ENCODE data around the gene CFAP100.

CFAP100 gene

GRCh38 chr3:126377211-126377610, 17.5 kb upstream of the CFAP100 start:
- DNase-seq: no peak

GRCh38 chr3:126378341-126378751, 16.4 kb upstream of the CFAP100 start:
- DNase-seq: no peak

- no peak for DNase-seq
Observed at GRCh38 chr3:126380011-126380768, 14.5 kb upstream of the CFAP100 start.

GRCh38 chr3:126381966-126382365, 12.7 kb upstream of the CFAP100 start:
- DNase-seq: no peak

GRCh38 chr3:126389112-126389793, 5.5 kb upstream of the CFAP100 start:
- DNase-seq: peak; percentile 40

DNA sequence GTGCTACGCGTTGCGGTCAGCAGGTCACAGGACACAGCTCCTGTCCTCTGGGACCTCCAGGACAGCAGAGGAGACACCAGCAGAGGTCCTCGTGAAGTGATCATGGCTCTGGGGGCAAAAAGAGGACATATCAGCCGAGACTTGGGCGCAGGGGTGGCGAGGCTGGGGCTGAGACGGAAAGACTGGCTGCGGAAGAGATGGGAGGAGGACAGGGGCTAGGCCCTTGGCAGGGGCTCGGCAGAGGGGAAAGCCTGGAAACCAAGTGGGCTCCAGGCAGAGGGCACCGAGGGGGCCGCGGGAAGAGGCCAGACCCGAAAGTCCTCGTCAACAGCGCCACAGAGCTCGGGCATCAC, 4.9 kb upstream of the CFAP100 start:
- DNase-seq: no peak

GRCh38 chr3:126390201-126390600, 4.5 kb upstream of the CFAP100 start:
- DNase-seq: no peak

- DNase-seq: no peak
Observed at GRCh38 chr3:126390751-126391150, 4.0 kb upstream of the CFAP100 start.

DNA sequence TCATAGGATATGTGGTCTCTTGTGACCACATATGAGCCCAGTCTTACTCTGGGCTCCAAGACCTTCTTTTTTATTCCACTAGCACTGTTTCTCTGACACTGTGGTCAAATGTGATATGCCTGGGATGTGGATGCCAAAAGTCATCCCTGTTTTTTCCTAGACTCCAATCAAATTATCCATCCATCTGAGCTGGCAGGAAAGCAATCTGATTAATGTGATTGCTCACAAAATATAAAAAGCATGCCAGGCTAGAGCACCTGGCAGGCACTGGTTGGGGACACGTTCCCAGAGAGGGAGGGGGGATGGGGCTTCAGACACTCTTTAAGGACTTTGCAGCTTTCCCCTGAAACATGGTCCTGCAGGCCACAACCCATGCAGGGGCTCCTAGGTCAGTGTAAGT, 3.1 kb upstream of the CFAP100 start:
- no peak for DNase-seq

DNA sequence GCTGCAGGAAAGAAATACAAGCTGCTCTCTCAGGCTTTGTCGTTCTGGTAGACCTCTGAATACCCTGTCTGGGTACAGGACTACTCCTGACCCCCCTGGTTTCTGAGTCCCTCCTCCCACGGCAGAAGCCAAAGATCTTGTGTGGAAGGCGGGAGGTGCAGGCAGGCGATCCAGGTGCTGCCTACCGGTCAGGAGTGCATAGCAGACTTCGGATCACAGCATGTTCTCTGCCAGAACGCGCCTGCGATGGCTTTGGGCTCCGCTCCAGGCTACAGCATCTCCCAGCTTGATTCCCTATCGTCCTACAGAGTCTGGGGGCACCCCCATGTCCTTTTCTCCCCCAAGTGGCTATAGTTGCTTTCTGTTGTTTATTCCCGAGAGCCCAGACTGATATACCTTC, 2.5 kb upstream of the CFAP100 start:
- no peak for DNase-seq

DNA sequence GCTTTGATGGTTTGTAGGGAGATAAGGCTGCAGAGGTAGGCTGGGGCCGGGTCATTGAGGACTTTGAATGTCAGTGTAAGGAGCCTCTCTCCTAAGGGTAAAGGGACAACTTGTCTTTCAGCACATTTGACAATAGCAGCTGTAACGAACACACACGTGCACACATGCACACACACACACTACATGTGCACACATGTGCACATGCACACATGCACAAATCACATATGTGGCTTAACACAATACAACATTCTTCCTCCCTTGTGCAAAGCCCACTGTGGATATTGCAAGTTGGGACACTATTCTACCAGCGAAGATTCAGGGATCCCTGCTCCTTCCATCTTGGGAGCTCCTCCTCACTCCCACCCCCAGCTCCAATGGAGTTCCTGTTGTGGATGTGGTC, 1.1 kb upstream of the CFAP100 start:
- no peak for DNase-seq

GRCh38 chr3:126394977-126395321, 240 bp downstream of the CFAP100 start:
- no peak for DNase-seq

- no peak for DNase-seq
Observed at GRCh38 chr3:126395846-126396513, 1.3 kb downstream of the CFAP100 start.

GRCh38 chr3:126396536-126396935, 1.8 kb downstream of the CFAP100 start:
- no peak for DNase-seq

- DNase-seq: no peak
Observed at GRCh38 chr3:126397610-126398422, 3.1 kb downstream of the CFAP100 start.

DNA sequence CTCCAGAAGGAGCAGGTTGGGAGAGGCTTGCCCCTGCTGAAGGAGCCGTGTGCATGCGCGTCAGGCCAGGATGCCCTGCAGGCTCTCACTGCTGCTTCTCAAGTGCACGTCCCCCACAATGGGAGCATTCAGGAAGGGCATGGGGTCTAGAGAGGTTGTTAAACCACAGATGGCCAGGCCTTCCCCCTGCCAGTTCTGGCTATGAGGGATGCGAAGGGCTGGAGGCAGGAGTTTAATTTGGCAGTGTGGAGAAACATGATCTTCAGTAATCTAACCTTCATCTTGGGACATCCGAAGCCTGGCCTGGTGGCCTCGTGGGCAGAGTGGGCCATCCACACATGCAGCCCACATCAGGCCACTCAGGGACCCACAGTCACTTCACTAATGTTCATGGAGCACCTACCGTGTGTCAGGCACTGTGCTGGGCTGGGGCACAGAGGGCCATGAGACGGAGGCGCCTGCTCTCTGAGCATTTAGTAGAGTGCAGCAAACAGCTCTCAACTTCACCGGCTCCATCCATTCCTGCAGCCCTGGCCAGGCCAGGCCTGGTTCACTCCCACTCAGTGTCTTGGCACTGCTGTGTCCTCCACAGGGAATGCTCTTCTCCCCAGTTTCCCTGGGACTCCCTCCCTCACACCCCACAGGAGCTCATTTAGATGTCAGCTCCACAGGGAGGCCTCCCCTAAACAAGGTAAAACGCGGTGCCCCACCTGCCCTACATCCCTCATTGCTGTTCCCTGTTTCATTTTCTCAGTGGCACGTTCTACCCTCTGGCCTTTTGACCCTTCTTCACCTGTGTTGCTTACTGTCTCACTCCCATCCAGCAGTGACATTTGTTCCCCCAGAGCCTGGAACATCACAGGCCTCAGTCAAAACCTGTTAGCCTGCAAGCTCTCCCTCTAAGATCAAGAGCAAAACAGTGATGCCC, 4.0 kb downstream of the CFAP100 start:
- DNase-seq: no peak

DNA sequence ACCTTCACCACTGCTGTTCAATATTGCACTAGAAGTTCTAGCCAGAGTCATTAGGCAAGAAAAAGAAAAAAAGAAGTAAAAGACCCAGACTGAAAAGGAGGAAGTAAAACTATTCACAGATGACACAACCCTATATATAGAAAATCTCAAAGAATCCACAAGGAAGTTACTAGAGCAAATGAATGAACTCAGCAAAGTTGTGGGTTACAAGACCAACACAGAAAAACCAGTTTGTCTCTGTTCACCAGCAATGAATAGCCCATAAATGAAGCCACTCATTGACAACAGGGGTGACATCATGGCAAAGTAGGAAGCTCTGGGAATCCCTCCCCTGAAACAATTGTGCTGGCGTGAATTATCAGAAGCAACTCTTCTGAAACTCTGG, 4.6 kb downstream of the CFAP100 start:
- DNase-seq: no peak

- DNase-seq: no peak
Observed at GRCh38 chr3:126399756-126400155, 5.0 kb downstream of the CFAP100 start.

- no peak for DNase-seq
Observed at GRCh38 chr3:126401611-126402160, 7.0 kb downstream of the CFAP100 start.

GRCh38 chr3:126402178-126402577, 7.5 kb downstream of the CFAP100 start:
- DNase-seq: no peak

- DNase-seq: no peak
Observed at GRCh38 chr3:126402666-126403302, 8.1 kb downstream of the CFAP100 start.
